HFFc6 (cell line): ENCODE data around the gene IARS2. TPM values are rescaled to one million over a fixed set of nuclear protein-coding genes. Genes with fewer than 3 reads are reported as not detected.
"Not testable (repeated sequence)": the region's sequence is repeated elsewhere in the genome, so short reads cannot be mapped to it uniquely, and the experiment has no call there.

Experiments
- DNase-seq: peaks from one replicate; pipeline ENCODE4 v3.0.0-alpha.2; 2018
- H3K27ac Mint-ChIP-seq: 2 replicates; pipeline ENCODE4 v1.8.0; 2020; ENCODE audit warnings: mild to moderate bottlenecking, mixed read lengths
- H3K27me3 Mint-ChIP-seq: 2 replicates; pipeline ENCODE4 v1.8.0; 2021; ENCODE audit warnings: mild to moderate bottlenecking, moderate library complexity, mixed read lengths; ENCODE audit not compliant: insufficient read depth
- H3K36me3 Mint-ChIP-seq: 2 replicates; pipeline ENCODE4 v1.8.0; 2021; ENCODE audit warnings: low read depth, mixed read lengths
- H3K4me1 Mint-ChIP-seq: 2 replicates; pipeline ENCODE4 v1.8.0; 2020; ENCODE audit warnings: low read depth, mixed read lengths
- H3K4me3 Mint-ChIP-seq: 2 replicates; pipeline ENCODE4 v1.8.0; 2020; ENCODE audit warnings: mild to moderate bottlenecking, moderate library complexity, mixed read lengths
- H3K9me3 Mint-ChIP-seq: 2 replicates; pipeline ENCODE4 v1.8.0; 2020; ENCODE audit warnings: mild to moderate bottlenecking, mixed read lengths
- total RNA-seq, 6 experiments: library from RNA; stranded (reverse); fragmentation: NEBNext Ultra II Directional; extraction: Animal tissue kit (Norgen Biotek cat#: 25700); gene quantifications; 2 replicates in 1 of 6; 3 replicates in 5 of 6; pipeline ENCODE4 v1.2.3, GENCODE V29; 2021
- TF ChIP-seq, protein P1 (sequence below): fragments of 200-600 bp; sonication (generic); IDR thresholded peaks from 2 replicates; pipeline ENCODE4 v1.5.0; 2021; ENCODE audit warnings: antibody characterized with exemption, mild to moderate bottlenecking

The IARS2 gene
- total RNA-seq, 6 experiments from 2014 or later: 81.6 to 95.2 (median 90.5) TPM

DNA sequence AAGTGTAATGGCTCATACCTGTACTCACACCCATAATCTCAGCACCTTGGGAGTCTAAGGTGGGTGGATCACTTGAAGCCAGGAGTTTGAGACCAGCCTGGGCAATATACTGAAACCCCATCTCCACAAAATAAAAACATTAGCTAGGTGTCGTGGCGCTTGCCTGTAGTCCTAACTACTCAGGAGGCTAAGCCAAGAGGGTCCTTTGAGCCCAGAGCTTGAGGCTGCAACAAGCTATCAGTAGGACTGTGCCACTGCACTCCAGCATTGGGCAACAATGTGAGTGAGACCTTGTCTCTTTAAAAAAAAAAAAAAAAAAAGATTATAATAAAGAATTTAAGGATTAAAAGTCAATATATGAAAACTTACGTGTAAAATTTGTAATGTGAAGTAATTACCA lies 16.0 kb upstream of the IARS2 start:
- H3K4me3 Mint-ChIP-seq: no peak overlapping the region
- H3K36me3 Mint-ChIP-seq: peaks cover 20% of the 10 kb centered on the region
- H3K9me3 Mint-ChIP-seq: no peaks in the 10 kb centered on the region
- H3K27ac Mint-ChIP-seq: no peak overlapping the region
- no peaks in the 10 kb centered on the region for H3K27me3 Mint-ChIP-seq
- H3K4me1 Mint-ChIP-seq: peaks cover 6% of the 10 kb centered on the region
- TF ChIP-seq, protein P1, sequence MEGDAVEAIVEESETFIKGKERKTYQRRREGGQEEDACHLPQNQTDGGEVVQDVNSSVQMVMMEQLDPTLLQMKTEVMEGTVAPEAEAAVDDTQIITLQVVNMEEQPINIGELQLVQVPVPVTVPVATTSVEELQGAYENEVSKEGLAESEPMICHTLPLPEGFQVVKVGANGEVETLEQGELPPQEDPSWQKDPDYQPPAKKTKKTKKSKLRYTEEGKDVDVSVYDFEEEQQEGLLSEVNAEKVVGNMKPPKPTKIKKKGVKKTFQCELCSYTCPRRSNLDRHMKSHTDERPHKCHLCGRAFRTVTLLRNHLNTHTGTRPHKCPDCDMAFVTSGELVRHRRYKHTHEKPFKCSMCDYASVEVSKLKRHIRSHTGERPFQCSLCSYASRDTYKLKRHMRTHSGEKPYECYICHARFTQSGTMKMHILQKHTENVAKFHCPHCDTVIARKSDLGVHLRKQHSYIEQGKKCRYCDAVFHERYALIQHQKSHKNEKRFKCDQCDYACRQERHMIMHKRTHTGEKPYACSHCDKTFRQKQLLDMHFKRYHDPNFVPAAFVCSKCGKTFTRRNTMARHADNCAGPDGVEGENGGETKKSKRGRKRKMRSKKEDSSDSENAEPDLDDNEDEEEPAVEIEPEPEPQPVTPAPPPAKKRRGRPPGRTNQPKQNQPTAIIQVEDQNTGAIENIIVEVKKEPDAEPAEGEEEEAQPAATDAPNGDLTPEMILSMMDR: no peak
- DNase-seq: no peak

DNA sequence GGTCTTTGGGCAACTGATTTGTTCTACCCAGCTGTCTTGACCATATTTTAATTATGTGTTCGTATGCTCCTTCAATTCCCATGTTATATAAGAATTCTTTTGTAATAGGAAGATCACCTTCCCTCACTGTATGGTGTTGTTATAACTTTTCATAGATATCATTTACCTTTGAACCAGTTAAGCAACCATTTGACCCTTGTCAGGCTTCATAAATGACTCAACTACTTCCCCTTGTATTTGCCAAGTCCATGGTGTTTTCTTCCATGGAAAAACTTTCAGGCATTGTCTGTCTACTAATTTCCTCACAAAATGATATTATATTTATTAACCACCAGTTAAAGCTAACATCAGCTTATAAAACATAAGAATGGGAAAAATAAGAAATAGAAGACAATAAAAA lies 9.5 kb upstream of the IARS2 start:
- Mint-ChIP-seq H3K4me3 (no peak overlapping the region), H3K27me3 (no peaks in the 10 kb centered on the region), H3K27ac (no peak overlapping the region), H3K9me3 (no peaks in the 10 kb centered on the region), H3K36me3 (peaks cover 21% of the 10 kb centered on the region), H3K4me1 (no peaks in the 10 kb centered on the region)
- no peak for DNase-seq
- TF ChIP-seq, protein P1: no peak

DNA sequence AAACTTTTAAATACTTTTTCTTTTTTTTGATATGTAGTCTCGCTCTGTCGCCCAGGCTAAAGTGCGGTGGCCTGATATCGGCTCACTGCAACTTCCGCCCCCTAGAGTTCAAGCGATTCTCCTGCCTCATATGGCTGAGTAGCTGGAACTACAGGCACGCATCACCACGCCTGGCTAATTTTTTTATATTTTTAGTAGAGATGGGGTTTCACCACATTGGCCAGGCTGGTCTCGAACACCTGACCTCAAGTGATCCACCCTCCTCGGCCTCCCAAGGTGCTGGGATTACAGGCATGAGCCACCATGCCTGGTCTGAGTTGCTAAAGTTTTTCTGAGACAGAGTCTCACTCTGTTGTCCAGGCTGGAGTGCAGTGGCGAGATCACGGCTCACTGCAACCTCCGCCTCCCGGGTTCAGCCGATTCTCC lies 7.7 kb upstream of the IARS2 start:
- DNase-seq, H3K36me3 Mint-ChIP-seq, H3K27me3 Mint-ChIP-seq, H3K9me3 Mint-ChIP-seq, H3K4me1 Mint-ChIP-seq, H3K27ac Mint-ChIP-seq, H3K4me3 Mint-ChIP-seq: not testable (repeated sequence)
- TF ChIP-seq, protein P1: peak; percentile 19; the same call in 1 of the 2 replicates

DNA sequence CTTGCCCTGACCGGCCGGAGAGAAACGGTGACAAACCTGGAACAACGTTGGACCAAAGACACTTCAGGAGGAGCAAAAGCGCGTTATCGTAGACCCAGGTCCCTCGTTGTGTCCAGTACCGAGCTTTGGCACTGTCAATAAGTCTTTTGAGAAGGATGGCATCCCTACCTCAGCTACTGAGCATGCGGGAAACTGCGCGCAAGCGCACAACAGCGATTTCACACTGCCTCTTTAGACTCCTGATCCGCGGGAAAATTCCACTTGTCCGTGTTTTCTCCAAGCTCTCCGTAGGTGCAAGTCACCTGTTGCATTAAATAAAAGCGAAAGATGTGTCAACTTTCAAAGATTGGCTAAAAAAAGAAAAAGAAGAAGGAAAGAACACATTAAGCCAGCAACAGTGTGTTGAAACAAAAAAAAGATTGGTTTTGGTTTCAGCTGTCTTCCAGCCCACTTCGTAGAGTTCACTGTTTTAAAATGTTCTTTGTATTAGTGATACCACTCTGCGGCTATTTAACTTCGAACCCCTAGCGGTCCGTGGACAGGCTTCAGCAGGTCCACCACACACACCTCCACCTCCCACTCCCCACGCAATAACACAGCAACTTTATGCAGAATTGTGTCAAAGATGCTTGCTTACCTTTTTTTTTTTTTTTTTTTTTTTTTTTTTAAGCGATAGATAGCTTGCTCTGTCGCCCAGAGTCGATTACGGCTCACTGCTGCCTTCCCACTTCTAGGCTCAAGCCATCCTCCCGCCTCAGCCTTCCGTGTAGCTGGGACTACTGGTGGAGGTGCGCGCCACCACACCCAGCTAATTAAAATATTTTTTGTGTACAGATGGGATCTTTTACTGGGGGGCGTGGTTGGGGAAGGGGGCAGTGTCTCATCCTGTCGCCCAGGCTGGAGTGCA lies 4.0 kb upstream of the IARS2 start, which contains the start of gene BPNT1:
BPNT1 (minus strand) TSS at position 139 of the 907 bp plus-strand sequence. CDS start 9,942 bp downstream, outside the sequence.
- peak within 1 kb of the TSS; percentile 57 for H3K27ac Mint-ChIP-seq
- H3K27me3 Mint-ChIP-seq: no peaks in the 10 kb centered on the region
- peak within 1 kb of the TSS; percentile 95 for H3K4me3 Mint-ChIP-seq
- TF ChIP-seq, protein P1: no peak
- no peaks in the 10 kb centered on the region for H3K36me3 Mint-ChIP-seq
- H3K4me1 Mint-ChIP-seq: 0 out of 2 replicates have a peak, but pooled peaks cover 4% of the 10 kb centered on the region
- H3K9me3 Mint-ChIP-seq: no peaks in the 10 kb centered on the region
- DNase-seq: peak; percentile 91

DNA sequence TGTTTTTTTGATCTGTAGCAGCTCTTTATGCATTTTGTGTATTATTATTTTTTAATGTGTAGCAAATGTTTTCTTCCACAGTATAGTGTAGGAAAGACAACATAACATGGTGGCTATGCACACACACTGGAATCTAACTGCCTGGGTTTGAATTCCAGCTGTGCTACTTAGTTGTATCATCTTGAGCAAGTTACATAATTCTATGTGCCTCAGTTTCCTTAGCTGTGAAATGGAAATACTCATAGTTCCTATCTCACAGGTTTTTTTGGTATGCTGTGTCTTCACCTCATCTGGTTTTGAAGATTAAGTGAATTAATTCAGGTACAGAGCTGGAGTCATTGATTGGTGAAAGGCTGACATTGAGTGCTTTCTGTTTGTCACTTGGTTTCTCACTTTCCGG lies 1.2 kb upstream of the IARS2 start:
- TF ChIP-seq, protein P1: no peak
- Mint-ChIP-seq H3K27me3 (no peaks in the 10 kb centered on the region), H3K27ac (no peak overlapping the region), H3K9me3 (no peaks in the 10 kb centered on the region), H3K4me3 (no peak overlapping the region), H3K36me3 (peaks cover 7% of the 10 kb centered on the region; the same call in 1 of the 2 replicates), H3K4me1 (peaks cover 13% of the 10 kb centered on the region)
- DNase-seq: no peak
